ENCODE measurements around the gene CARMIL1.

Gene CARMIL1

GRCh38 chr6:25473447-25473846, 194.3 kb downstream of the CARMIL1 start:
- H3K4me3 ChIP-seq (ENCODE audit: low read length in 2 of 2), result no peak overlapping the region
- peaks cover 7 to 9% of the 10 kb centered on the region in 2 donors for H3K36me3 ChIP-seq (ENCODE audit: control insufficient read depth in 2 of 2, insufficient read depth in 2 of 2, low read length in 2 of 2)
- H3K27ac ChIP-seq (ENCODE audit: low read depth in 2 of 2, low read length in 2 of 2), result no peak overlapping the region
- no peaks in the 10 kb centered on the region for H3K27me3 ChIP-seq (ENCODE audit: control insufficient read depth in 2 of 2, insufficient read depth in 2 of 2, low read length in 2 of 2)
- peaks cover 0 to 3% of the 10 kb centered on the region in 2 donors for H3K4me1 ChIP-seq (ENCODE audit: control insufficient read depth in 2 of 2, insufficient read depth in 2 of 2, low read length in 2 of 2)
- no peak overlapping the region for H3K9ac ChIP-seq (ENCODE audit: low read depth in 1 of 2, low read length in 2 of 2)
- no peaks in the 10 kb centered on the region for H3K9me3 ChIP-seq (ENCODE audit: control insufficient read depth in 2 of 2, low read length in 2 of 2)

- no peaks in the 10 kb centered on the region for H3K9me3 ChIP-seq (ENCODE audit: control insufficient read depth in 2 of 2, low read length in 2 of 2)
- H3K9ac ChIP-seq (ENCODE audit: low read depth in 1 of 2, low read length in 2 of 2), result no peak overlapping the region
- H3K27ac ChIP-seq (ENCODE audit: low read depth in 2 of 2, low read length in 2 of 2), result no peak overlapping the region
- H3K4me1 ChIP-seq (ENCODE audit: control insufficient read depth in 2 of 2, insufficient read depth in 2 of 2, low read length in 2 of 2), result peaks cover 0 to 3% of the 10 kb centered on the region in 2 donors
- peaks cover 6 to 7% of the 10 kb centered on the region in 2 donors for H3K36me3 ChIP-seq (ENCODE audit: control insufficient read depth in 2 of 2, insufficient read depth in 2 of 2, low read length in 2 of 2)
- H3K4me3 ChIP-seq (ENCODE audit: low read length in 2 of 2), result no peak overlapping the region
- H3K27me3 ChIP-seq (ENCODE audit: control insufficient read depth in 2 of 2, insufficient read depth in 2 of 2, low read length in 2 of 2), result no peaks in the 10 kb centered on the region
These were observed 197.0 kb downstream of the CARMIL1 start for GRCh38 chr6:25476126-25476525.

GRCh38 chr6:25477006-25477590, 197.9 kb downstream of the CARMIL1 start:
- no peaks in the 10 kb centered on the region for H3K27me3 ChIP-seq (ENCODE audit: control insufficient read depth in 2 of 2, insufficient read depth in 2 of 2, low read length in 2 of 2)

GRCh38 chr6:25478973-25479372, 199.8 kb downstream of the CARMIL1 start:
- peaks cover 11 to 13% of the 10 kb centered on the region in 2 donors for H3K36me3 ChIP-seq (ENCODE audit: control insufficient read depth in 2 of 2, insufficient read depth in 2 of 2, low read length in 2 of 2)
- H3K9me3 ChIP-seq (ENCODE audit: control insufficient read depth in 2 of 2, low read length in 2 of 2), result no peaks in the 10 kb centered on the region
- H3K27ac ChIP-seq (ENCODE audit: low read depth in 2 of 2, low read length in 2 of 2), result no peak overlapping the region
- H3K9ac ChIP-seq (ENCODE audit: low read depth in 1 of 2, low read length in 2 of 2), result no peak overlapping the region
- H3K27me3 ChIP-seq (ENCODE audit: control insufficient read depth in 2 of 2, insufficient read depth in 2 of 2, low read length in 2 of 2), result no peaks in the 10 kb centered on the region
- H3K4me3 ChIP-seq (ENCODE audit: low read length in 2 of 2), result no peak overlapping the region
- H3K4me1 ChIP-seq (ENCODE audit: control insufficient read depth in 2 of 2, insufficient read depth in 2 of 2, low read length in 2 of 2), result no peaks in the 10 kb centered on the region

More at GRCh38 chr6:25477006-25477590, 197.9 kb downstream of the CARMIL1 start:
- Histone ChIP-seq H3K27ac (ENCODE audit: low read depth in 2 of 2, low read length in 2 of 2) (no peak overlapping the region), H3K4me3 (ENCODE audit: low read length in 2 of 2) (no peak overlapping the region), H3K9ac (ENCODE audit: low read depth in 1 of 2, low read length in 2 of 2) (no peak overlapping the region), H3K9me3 (ENCODE audit: control insufficient read depth in 2 of 2, low read length in 2 of 2) (no peaks in the 10 kb centered on the region), H3K36me3 (ENCODE audit: control insufficient read depth in 2 of 2, insufficient read depth in 2 of 2, low read length in 2 of 2) (peaks cover 7 to 10% of the 10 kb centered on the region in 2 donors), H3K4me1 (ENCODE audit: control insufficient read depth in 2 of 2, insufficient read depth in 2 of 2, low read length in 2 of 2) (peaks cover 0 to 3% of the 10 kb centered on the region in 2 donors)

- H3K9ac ChIP-seq (ENCODE audit: low read depth in 1 of 2, low read length in 2 of 2), result no peak overlapping the region
- H3K36me3 ChIP-seq (ENCODE audit: control insufficient read depth in 2 of 2, insufficient read depth in 2 of 2, low read length in 2 of 2), result peaks cover 7 to 10% of the 10 kb centered on the region in 2 donors
- no peaks in the 10 kb centered on the region for H3K4me1 ChIP-seq (ENCODE audit: control insufficient read depth in 2 of 2, insufficient read depth in 2 of 2, low read length in 2 of 2)
- H3K9me3 ChIP-seq (ENCODE audit: control insufficient read depth in 2 of 2, low read length in 2 of 2), result no peaks in the 10 kb centered on the region
- H3K4me3 ChIP-seq (ENCODE audit: low read length in 2 of 2), result no peak overlapping the region
- H3K27ac ChIP-seq (ENCODE audit: low read depth in 2 of 2, low read length in 2 of 2), result no peak overlapping the region
- no peaks in the 10 kb centered on the region for H3K27me3 ChIP-seq (ENCODE audit: control insufficient read depth in 2 of 2, insufficient read depth in 2 of 2, low read length in 2 of 2)
These were observed 202.1 kb downstream of the CARMIL1 start for GRCh38 chr6:25481267-25481666.

GRCh38 chr6:25482996-25483395, 203.8 kb downstream of the CARMIL1 start:
- Histone ChIP-seq H3K27ac (ENCODE audit: low read depth in 2 of 2, low read length in 2 of 2) (no peak overlapping the region), H3K4me1 (ENCODE audit: control insufficient read depth in 2 of 2, insufficient read depth in 2 of 2, low read length in 2 of 2) (no peaks in the 10 kb centered on the region)

GRCh38 chr6:25483943-25484342, 204.8 kb downstream of the CARMIL1 start:
- Histone ChIP-seq H3K36me3 (ENCODE audit: control insufficient read depth in 2 of 2, insufficient read depth in 2 of 2, low read length in 2 of 2) (peaks cover 13% of the 10 kb centered on the region in 2 donors), H3K27ac (ENCODE audit: low read depth in 2 of 2, low read length in 2 of 2) (no peak overlapping the region), H3K27me3 (ENCODE audit: control insufficient read depth in 2 of 2, insufficient read depth in 2 of 2, low read length in 2 of 2) (no peaks in the 10 kb centered on the region), H3K9ac (ENCODE audit: low read depth in 1 of 2, low read length in 2 of 2) (no peak overlapping the region), H3K4me3 (ENCODE audit: low read length in 2 of 2) (no peak overlapping the region), H3K4me1 (ENCODE audit: control insufficient read depth in 2 of 2, insufficient read depth in 2 of 2, low read length in 2 of 2) (no peaks in the 10 kb centered on the region), H3K9me3 (ENCODE audit: control insufficient read depth in 2 of 2, low read length in 2 of 2) (no peaks in the 10 kb centered on the region)

More at GRCh38 chr6:25482996-25483395, 203.8 kb downstream of the CARMIL1 start:
- H3K36me3 ChIP-seq (ENCODE audit: control insufficient read depth in 2 of 2, insufficient read depth in 2 of 2, low read length in 2 of 2), result peaks cover 10 to 13% of the 10 kb centered on the region in 2 donors
- no peak overlapping the region for H3K9ac ChIP-seq (ENCODE audit: low read depth in 1 of 2, low read length in 2 of 2)
- no peaks in the 10 kb centered on the region for H3K9me3 ChIP-seq (ENCODE audit: control insufficient read depth in 2 of 2, low read length in 2 of 2)
- no peak overlapping the region for H3K4me3 ChIP-seq (ENCODE audit: low read length in 2 of 2)
- no peaks in the 10 kb centered on the region for H3K27me3 ChIP-seq (ENCODE audit: control insufficient read depth in 2 of 2, insufficient read depth in 2 of 2, low read length in 2 of 2)

GRCh38 chr6:25484900-25485299, 205.7 kb downstream of the CARMIL1 start:
- Histone ChIP-seq H3K4me1 (ENCODE audit: control insufficient read depth in 2 of 2, insufficient read depth in 2 of 2, low read length in 2 of 2) (peaks cover 2 to 3% of the 10 kb centered on the region in 2 donors), H3K27me3 (ENCODE audit: control insufficient read depth in 2 of 2, insufficient read depth in 2 of 2, low read length in 2 of 2) (no peaks in the 10 kb centered on the region)

GRCh38 chr6:25485821-25486534, 206.8 kb downstream of the CARMIL1 start:
- Histone ChIP-seq H3K9ac (ENCODE audit: low read depth in 1 of 2, low read length in 2 of 2) (no peak overlapping the region), H3K9me3 (ENCODE audit: control insufficient read depth in 2 of 2, low read length in 2 of 2) (no peaks in the 10 kb centered on the region), H3K4me3 (ENCODE audit: low read length in 2 of 2) (no peak overlapping the region), H3K27ac (ENCODE audit: low read depth in 2 of 2, low read length in 2 of 2) (no peak overlapping the region), H3K36me3 (ENCODE audit: control insufficient read depth in 2 of 2, insufficient read depth in 2 of 2, low read length in 2 of 2) (peaks cover 13 to 14% of the 10 kb centered on the region in 2 donors), H3K27me3 (ENCODE audit: control insufficient read depth in 2 of 2, insufficient read depth in 2 of 2, low read length in 2 of 2) (no peaks in the 10 kb centered on the region), H3K4me1 (ENCODE audit: control insufficient read depth in 2 of 2, insufficient read depth in 2 of 2, low read length in 2 of 2) (peaks cover 4 to 5% of the 10 kb centered on the region in 2 donors)

More at GRCh38 chr6:25484900-25485299, 205.7 kb downstream of the CARMIL1 start:
- H3K9ac ChIP-seq (ENCODE audit: low read depth in 1 of 2, low read length in 2 of 2), result no peak overlapping the region
- H3K9me3 ChIP-seq (ENCODE audit: control insufficient read depth in 2 of 2, low read length in 2 of 2), result no peaks in the 10 kb centered on the region
- peaks cover 13% of the 10 kb centered on the region in 2 donors for H3K36me3 ChIP-seq (ENCODE audit: control insufficient read depth in 2 of 2, insufficient read depth in 2 of 2, low read length in 2 of 2)
- no peak overlapping the region for H3K27ac ChIP-seq (ENCODE audit: low read depth in 2 of 2, low read length in 2 of 2)
- H3K4me3 ChIP-seq (ENCODE audit: low read length in 2 of 2), result no peak overlapping the region

GRCh38 chr6:25486550-25486949, 207.4 kb downstream of the CARMIL1 start:
- H3K36me3 ChIP-seq (ENCODE audit: control insufficient read depth in 2 of 2, insufficient read depth in 2 of 2, low read length in 2 of 2), result peaks cover 9 to 16% of the 10 kb centered on the region in 2 donors
- no peak overlapping the region for H3K27ac ChIP-seq (ENCODE audit: low read depth in 2 of 2, low read length in 2 of 2)
- no peak overlapping the region for H3K9ac ChIP-seq (ENCODE audit: low read depth in 1 of 2, low read length in 2 of 2)
- no peaks in the 10 kb centered on the region for H3K9me3 ChIP-seq (ENCODE audit: control insufficient read depth in 2 of 2, low read length in 2 of 2)
- peaks cover 4 to 5% of the 10 kb centered on the region in 2 donors for H3K4me1 ChIP-seq (ENCODE audit: control insufficient read depth in 2 of 2, insufficient read depth in 2 of 2, low read length in 2 of 2)
- no peak overlapping the region for H3K4me3 ChIP-seq (ENCODE audit: low read length in 2 of 2)
- H3K27me3 ChIP-seq (ENCODE audit: control insufficient read depth in 2 of 2, insufficient read depth in 2 of 2, low read length in 2 of 2), result no peaks in the 10 kb centered on the region
